ENCODE results near the gene POLR2C. TPM values are rescaled to one million over a fixed set of nuclear protein-coding genes. Genes with fewer than 3 reads are reported as not detected.

POLR2C gene
- total RNA-seq, 1 donor from 2014 or later = 136 TPM

GRCh38 chr16:57518520-57518919 is 56.0 kb downstream of the POLR2C start:
- no peak for DNase-seq (ENCODE audit: low read depth, low spot score)

DNA sequence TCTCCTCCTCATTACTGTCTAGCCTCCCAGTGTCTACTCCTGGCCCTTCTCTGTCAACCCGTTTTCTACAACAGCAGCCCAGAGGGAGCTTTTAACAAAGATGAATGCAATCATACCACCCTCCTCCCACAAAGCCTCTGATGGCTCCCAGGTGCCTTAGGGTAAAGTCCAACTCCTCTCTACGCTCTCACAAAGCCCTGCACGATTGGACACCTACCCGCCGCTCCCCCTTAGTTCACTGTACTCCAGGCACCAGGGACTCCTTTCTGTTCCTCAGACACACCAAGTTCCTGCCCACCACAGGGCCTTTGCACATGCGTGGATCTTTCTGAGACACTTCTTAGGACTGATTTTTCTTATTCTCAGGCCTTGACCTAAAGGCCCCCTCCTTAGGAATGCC is 56.4 kb downstream of the POLR2C start:
- DNase-seq (ENCODE audit: low read depth, low spot score) = no peak

- peak; percentile 19 for DNase-seq (ENCODE audit: low read depth, low spot score)
Observed at GRCh38 chr16:57519796-57520360, 57.4 kb downstream of the POLR2C start.

Other genes starting within 250 kb of the POLR2C start
- 92.6 and 94.5 TPM in 2 replicates for gene ARL2BP, start 217.4 kb upstream of the POLR2C start, total RNA-seq
- gene PLLP, start 178.0 kb upstream of the POLR2C start, total RNA-seq = 1.5 and 8.4 TPM in 2 replicates
- not detected in 2 replicates for gene CCL22, start 103.9 kb upstream of the POLR2C start, total RNA-seq
- 2.1 and 3.0 TPM in 2 replicates for gene CX3CL1, start 90.2 kb upstream of the POLR2C start, total RNA-seq
- gene CCL17, start 57.9 kb upstream of the POLR2C start, total RNA-seq = not detected in 2 replicates
- gene CIAPIN1, start 15.3 kb upstream of the POLR2C start, total RNA-seq = 80.8 and 86.7 TPM in 2 replicates
- 51.2 and 51.8 TPM in 2 replicates for gene COQ9, start 15.2 kb upstream of the POLR2C start, total RNA-seq
- gene DOK4, start 23.8 kb downstream of the POLR2C start, total RNA-seq = 26.8 and 29.7 TPM in 2 replicates
- 9.4 and 13.9 TPM in 2 replicates for gene CCDC102A, start 73.9 kb downstream of the POLR2C start, total RNA-seq
- not detected in 2 replicates for gene ADGRG5, start 80.0 kb downstream of the POLR2C start, total RNA-seq
- gene ADGRG1, start 166.0 kb downstream of the POLR2C start, total RNA-seq = 22.8 and 32.1 TPM in 2 replicates
- gene ADGRG3, start 205.6 kb downstream of the POLR2C start, total RNA-seq = not detected in 2 replicates
- gene DRC7, start 232.1 kb downstream of the POLR2C start, total RNA-seq = 0.13 and 0.21 TPM in 2 replicates

Measured in pulmonary artery endothelial cell (primary cell).